ENCODE results near the gene HDGF.

Gene HDGF

GRCh38 chr1:156754219-156754618 lies 2.7 kb upstream of the HDGF start:
- ChIA-PET POLR2A (no interaction called here), CTCF (no interaction called here)
- no peak overlapping the region for H3K4me3 ChIP-seq (ENCODE audit: low read depth, low read length)
- TF ChIP-seq CTCF (IDR thresholded peaks at IDR 0.05; ENCODE audit: insufficient read depth, low read length, missing control alignments) = no peak
- no peak for DNase-seq (ENCODE audit: low read depth, low spot score)

GRCh38 chr1:156752843-156753482 lies 1.5 kb upstream of the HDGF start:
- no peak for TF ChIP-seq CTCF (IDR thresholded peaks at IDR 0.05; ENCODE audit: insufficient read depth, low read length, missing control alignments)

DNA sequence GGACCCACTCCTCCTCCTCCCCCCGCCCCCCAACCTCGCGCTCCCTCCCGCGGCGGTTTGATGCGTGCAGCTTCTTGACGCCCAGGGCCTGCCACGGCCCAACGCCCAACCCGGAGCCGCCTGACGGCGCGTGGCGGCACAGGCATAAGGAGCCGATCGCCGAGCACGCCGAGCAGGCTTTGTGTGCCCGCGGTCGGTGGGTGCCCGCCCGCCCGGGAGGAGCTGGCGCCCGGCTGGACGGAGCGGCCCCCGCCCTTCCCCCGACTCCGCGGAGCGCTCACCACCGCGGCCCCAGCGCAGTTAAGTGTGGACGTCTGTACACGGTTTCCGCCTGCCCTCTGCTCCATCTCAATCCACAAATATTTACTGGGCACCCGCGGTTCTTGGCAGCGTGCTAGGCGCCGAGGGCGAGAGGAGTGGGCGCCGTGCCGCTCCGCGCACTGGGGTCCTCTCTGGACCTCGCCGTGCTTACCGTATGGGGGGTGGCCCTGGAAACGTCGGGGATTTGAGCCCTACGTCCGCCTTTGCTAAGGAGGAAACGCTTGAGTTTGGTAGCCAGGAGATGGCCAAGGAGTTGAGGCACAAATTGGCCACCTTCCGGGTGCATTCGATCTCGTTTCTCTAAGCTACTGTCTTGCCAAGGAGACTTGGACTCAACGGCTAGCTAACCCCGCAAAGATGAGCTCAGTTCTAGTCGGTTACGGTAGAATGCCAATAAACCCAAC lies 444 bp upstream of the HDGF start:
- peak; percentile 72 for DNase-seq (ENCODE audit: low read depth, low spot score)
- peak overlapping the region; percentile 96 for H3K4me3 ChIP-seq (ENCODE audit: low read depth, low read length)
- POLR2A ChIA-PET = interaction anchor here (0.7 to 3.1 kb wide), 10 partner anchors 11 to 107 kb away, joined by 3 to 18 read pairs (median 4); partner anchors contain the start of genes INSRR, ISG20L2, METTL25B and MRPL24
- TF ChIP-seq CTCF (IDR thresholded peaks at IDR 0.05; ENCODE audit: insufficient read depth, low read length, missing control alignments) = peak; percentile 39
- CTCF ChIA-PET = interaction anchor here (0.7 to 3.4 kb wide), 12 partner anchors 13 to 176 kb away, joined by 3 to 15 read pairs (median 4); partner anchors contain the start of genes NTRK1 and PRCC

More at GRCh38 chr1:156752843-156753482, 1.5 kb upstream of the HDGF start:
- H3K4me3 ChIP-seq (ENCODE audit: low read depth, low read length) = peak overlapping the region; percentile 96
- no peak for DNase-seq (ENCODE audit: low read depth, low spot score)
- POLR2A ChIA-PET = interaction anchor here (1.0 to 3.0 kb wide), 3 partner anchors 12 to 42 kb away, joined by 3 to 17 read pairs (median 12); partner anchors contain the start of genes MRPL24 and PRCC
- CTCF ChIA-PET = interaction anchor here (0.9 to 3.4 kb wide), 10 partner anchors 14 to 175 kb away, joined by 3 to 15 read pairs (median 4); partner anchors contain the start of genes NTRK1 and PRCC

DNA sequence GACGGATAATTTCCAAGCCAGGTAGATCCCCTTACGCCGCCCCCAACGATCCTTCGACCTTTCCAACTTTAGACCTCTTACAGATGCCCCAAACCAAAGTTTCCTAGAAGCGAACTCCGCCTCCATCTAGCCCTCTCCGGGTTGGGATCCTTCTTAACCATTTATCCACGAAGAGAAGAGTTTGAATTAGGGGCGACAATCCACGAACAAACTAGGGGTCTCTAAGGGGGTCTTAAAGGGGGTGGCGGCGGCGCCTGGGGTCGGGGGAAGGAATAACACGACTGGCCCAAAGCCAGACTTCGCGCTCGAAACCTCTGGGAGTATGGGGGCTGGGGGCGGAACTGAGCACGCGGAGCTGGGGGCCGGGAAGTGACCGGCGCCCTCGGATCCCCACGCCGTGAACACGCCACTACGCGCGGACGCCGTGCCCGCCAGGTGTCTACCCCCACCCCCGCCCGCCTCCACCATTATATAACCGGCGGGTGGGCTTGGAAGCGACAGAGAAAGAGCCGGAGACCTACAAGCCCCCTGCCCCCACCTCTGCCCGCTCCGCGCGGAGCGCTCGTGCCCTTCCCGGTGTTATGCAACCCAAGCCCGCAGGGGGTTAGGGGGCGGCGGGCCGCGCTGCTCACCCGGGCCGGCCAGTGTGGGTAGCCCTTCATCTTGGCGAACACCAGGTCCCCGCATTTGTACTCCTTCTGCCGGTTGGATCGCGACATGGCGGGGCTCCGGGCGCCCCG lies 594 bp downstream of the HDGF start:
- ChIA-PET POLR2A (interaction anchor here (0.9 to 3.1 kb wide), 8 partner anchors 10 to 108 kb away, joined by 3 to 18 read pairs (median 6); partner anchors contain the start of genes INSRR, ISG20L2, METTL25B and MRPL24), CTCF (interaction anchor here (0.9 to 3.4 kb wide), 4 partner anchors 24 to 107 kb away, joined by 3 to 15 read pairs (median 8); no protein-coding TSS in a partner anchor)
- DNase-seq (ENCODE audit: low read depth, low spot score) = no peak
- TF ChIP-seq CTCF (IDR thresholded peaks at IDR 0.05; ENCODE audit: insufficient read depth, low read length, missing control alignments) = no peak
- H3K4me3 ChIP-seq (ENCODE audit: low read depth, low read length) = peak overlapping the region; percentile 96

- ChIA-PET POLR2A (interaction anchor here (1.1 to 3.1 kb wide), 3 partner anchors 9 to 22 kb away, joined by 4 to 18 read pairs (median 12); partner anchors contain the start of genes ISG20L2, METTL25B and MRPL24), CTCF (interaction anchor here (0.8 to 3.4 kb wide), 3 partner anchors 21 to 108 kb away, joined by 3 to 12 read pairs (median 3); no protein-coding TSS in a partner anchor)
- no peak for TF ChIP-seq CTCF (IDR thresholded peaks at IDR 0.05; ENCODE audit: insufficient read depth, low read length, missing control alignments)
- peak overlapping the region; percentile 96 for H3K4me3 ChIP-seq (ENCODE audit: low read depth, low read length)
- DNase-seq (ENCODE audit: low read depth, low spot score) = no peak
Measured at GRCh38 chr1:156750191-156750672, 1.2 kb downstream of the HDGF start.

Measured in AG04449 (cell line).